Measurements from ENCODE around the gene NPAT. TPM values are rescaled to one million over a fixed set of nuclear protein-coding genes. Genes with fewer than 3 reads are reported as not detected.

NPAT gene
- total and polyA plus RNA-seq, 10 of the 15 experiments (the other 5 are each of a cell fraction or from before 2014, with no cell fraction given), result 7.5 to 32.8 (median 20.1) TPM

- no peak overlapping the region for H3K4me2 ChIP-seq (ENCODE audit: control insufficient read depth, insufficient read depth)
- CTCF ChIA-PET, result no interaction called here
- no TSS peak for BruUV-seq (replicated peaks)
- ATAC-seq, result peak; percentile 15; the same call in 1 of the 3 replicates
- no peak overlapping the region for H2AFZ ChIP-seq (ENCODE audit: control insufficient read depth, low read depth, low read length)
- in situ Hi-C loops (cut with MboI) (no loop called here), intact Hi-C loops (cut with micrococcal nuclease; ENCODE audit: unreplicated experiment) (no loop called here)
- H3K27me3 ChIP-seq (replicated peaks in 1 of 2; ENCODE audit: control insufficient read depth in 2 of 2, insufficient read depth in 2 of 2, low read length in 1 of 2), result no peaks in the 10 kb centered on the region
- H4K20me1 ChIP-seq (ENCODE audit: control insufficient read depth, insufficient read depth), result no peaks in the 10 kb centered on the region
- no peaks in the 10 kb centered on the region for H3K4me1 ChIP-seq (ENCODE audit: control insufficient read depth, insufficient read depth, low read length)
- POLR2A ChIA-PET, result no interaction called here
- no peak overlapping the region for H3K27ac ChIP-seq (ENCODE audit: control insufficient read depth, insufficient read depth)
- no peak overlapping the region for H3K4me3 ChIP-seq
- H3K79me2 ChIP-seq (ENCODE audit: control insufficient read depth, insufficient read depth, low read length), result no peaks in the 10 kb centered on the region
- no peak for FAIRE-seq
- H3K36me3 ChIP-seq (ENCODE audit: control insufficient read depth in 2 of 2, insufficient read depth in 2 of 2, low read length in 1 of 2), result no peaks in the 10 kb centered on the region; a peak in 1 of 4 replicates
- no peaks in the 10 kb centered on the region for H3K9me3 ChIP-seq (replicated peaks; ENCODE audit: control insufficient read depth, insufficient read depth, low read length)
- RAD21 ChIA-PET (ENCODE audit: unreplicated experiment), result no interaction called here
- 40% methylated on average over 5 of the region's 5 CpGs for WGBS (ENCODE audit: insufficient coverage, insufficient replicate concordance, low lambda C conversion rate, missing lambda C conversion rate)
- no peak for DNase-seq (ENCODE audit: low read depth, low spot score)
- 0 out of 2 replicates have a peak, but pooled peaks have one; percentile 5 for TF ChIP-seq PAX5 (IDR thresholded peaks at IDR 0.05; ENCODE audit: borderline replicate concordance, low read depth, low read length)
- TF ChIP-seq ZBED1 (IDR thresholded peaks at IDR 0.05; ENCODE audit: borderline replicate concordance), result no peak
- no peak overlapping the region for H3K9ac ChIP-seq (ENCODE audit: control insufficient read depth, insufficient read depth, low read length)
- SMC1A ChIA-PET (ENCODE audit: uncharacterized antibody, unreplicated experiment), result no interaction called here
These were observed 106.8 kb downstream of the NPAT start for GRCh38 chr11:108115500-108116140.

DNA sequence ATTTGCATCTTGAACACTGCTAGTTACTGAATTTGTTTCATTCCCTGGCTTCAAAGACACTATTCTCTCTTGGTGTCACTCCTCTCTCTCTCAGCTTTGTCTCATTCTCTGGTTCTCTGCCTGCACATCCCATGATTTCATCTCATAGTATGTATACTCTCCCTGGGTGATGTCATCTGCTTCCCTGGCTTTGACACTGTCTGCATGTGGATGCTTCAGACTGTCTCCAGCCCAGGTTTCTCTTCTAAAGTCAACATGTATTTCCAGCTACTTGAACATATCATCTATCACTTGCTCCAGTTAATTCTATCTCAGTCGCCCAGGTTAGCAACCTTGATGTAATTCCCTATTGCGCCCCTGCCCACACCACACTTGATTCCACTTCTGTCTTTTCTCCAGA lies 110.4 kb downstream of the NPAT start:
- BruUV-seq (replicated peaks), result no TSS peak
- no peak for TF ChIP-seq SMARCA5 (IDR thresholded peaks at IDR 0.05)
- TF ChIP-seq, protein P1, sequence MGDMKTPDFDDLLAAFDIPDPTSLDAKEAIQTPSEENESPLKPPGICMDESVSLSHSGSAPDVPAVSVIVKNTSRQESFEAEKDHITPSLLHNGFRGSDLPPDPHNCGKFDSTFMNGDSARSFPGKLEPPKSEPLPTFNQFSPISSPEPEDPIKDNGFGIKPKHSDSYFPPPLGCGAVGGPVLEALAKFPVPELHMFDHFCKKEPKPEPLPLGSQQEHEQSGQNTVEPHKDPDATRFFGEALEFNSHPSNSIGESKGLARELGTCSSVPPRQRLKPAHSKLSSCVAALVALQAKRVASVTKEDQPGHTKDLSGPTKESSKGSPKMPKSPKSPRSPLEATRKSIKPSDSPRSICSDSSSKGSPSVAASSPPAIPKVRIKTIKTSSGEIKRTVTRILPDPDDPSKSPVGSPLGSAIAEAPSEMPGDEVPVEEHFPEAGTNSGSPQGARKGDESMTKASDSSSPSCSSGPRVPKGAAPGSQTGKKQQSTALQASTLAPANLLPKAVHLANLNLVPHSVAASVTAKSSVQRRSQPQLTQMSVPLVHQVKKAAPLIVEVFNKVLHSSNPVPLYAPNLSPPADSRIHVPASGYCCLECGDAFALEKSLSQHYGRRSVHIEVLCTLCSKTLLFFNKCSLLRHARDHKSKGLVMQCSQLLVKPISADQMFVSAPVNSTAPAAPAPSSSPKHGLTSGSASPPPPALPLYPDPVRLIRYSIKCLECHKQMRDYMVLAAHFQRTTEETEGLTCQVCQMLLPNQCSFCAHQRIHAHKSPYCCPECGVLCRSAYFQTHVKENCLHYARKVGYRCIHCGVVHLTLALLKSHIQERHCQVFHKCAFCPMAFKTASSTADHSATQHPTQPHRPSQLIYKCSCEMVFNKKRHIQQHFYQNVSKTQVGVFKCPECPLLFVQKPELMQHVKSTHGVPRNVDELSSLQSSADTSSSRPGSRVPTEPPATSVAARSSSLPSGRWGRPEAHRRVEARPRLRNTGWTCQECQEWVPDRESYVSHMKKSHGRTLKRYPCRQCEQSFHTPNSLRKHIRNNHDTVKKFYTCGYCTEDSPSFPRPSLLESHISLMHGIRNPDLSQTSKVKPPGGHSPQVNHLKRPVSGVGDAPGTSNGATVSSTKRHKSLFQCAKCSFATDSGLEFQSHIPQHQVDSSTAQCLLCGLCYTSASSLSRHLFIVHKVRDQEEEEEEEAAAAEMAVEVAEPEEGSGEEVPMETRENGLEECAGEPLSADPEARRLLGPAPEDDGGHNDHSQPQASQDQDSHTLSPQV (IDR thresholded peaks at IDR 0.05), result no peak
- no peak for TF ChIP-seq USF1 (IDR thresholded peaks at IDR 0.05; ENCODE audit: borderline replicate concordance, extremely low read length, insufficient read depth, low read depth, low read length)
- TF ChIP-seq RAD21 (IDR thresholded peaks at IDR 0.05; ENCODE audit: insufficient read depth, low read depth, low read length), result no peak
- TF ChIP-seq NR2C1 (IDR thresholded peaks at IDR 0.05), result no peak
- no peak for TF ChIP-seq GABPA (IDR thresholded peaks at IDR 0.05; ENCODE audit: low read depth)
- TF ChIP-seq, protein P2, sequence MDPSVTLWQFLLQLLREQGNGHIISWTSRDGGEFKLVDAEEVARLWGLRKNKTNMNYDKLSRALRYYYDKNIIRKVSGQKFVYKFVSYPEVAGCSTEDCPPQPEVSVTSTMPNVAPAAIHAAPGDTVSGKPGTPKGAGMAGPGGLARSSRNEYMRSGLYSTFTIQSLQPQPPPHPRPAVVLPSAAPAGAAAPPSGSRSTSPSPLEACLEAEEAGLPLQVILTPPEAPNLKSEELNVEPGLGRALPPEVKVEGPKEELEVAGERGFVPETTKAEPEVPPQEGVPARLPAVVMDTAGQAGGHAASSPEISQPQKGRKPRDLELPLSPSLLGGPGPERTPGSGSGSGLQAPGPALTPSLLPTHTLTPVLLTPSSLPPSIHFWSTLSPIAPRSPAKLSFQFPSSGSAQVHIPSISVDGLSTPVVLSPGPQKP (IDR thresholded peaks at IDR 0.05; ENCODE audit: low read depth, low read length), result no peak
- TF ChIP-seq ZNF274 (IDR thresholded peaks at IDR 0.05; ENCODE audit: insufficient read depth, insufficient read length), result no peak
- TF ChIP-seq NFXL1 (IDR thresholded peaks at IDR 0.05; ENCODE audit: borderline replicate concordance), result no peak

More for the DNA sequence above, 110.4 kb downstream of the NPAT start:
- no peaks in the 10 kb centered on the region for H3K27me3 ChIP-seq (replicated peaks in 1 of 2; ENCODE audit: control insufficient read depth in 2 of 2, insufficient read depth in 2 of 2, low read length in 1 of 2)
- ATAC-seq (no peak), DNase-seq (ENCODE audit: low read depth, low spot score) (no peak), FAIRE-seq (no peak)
- RAD21 ChIA-PET (ENCODE audit: unreplicated experiment), result no interaction called here
- WGBS (ENCODE audit: insufficient coverage, insufficient replicate concordance, low lambda C conversion rate, missing lambda C conversion rate), result 91% methylated on average over 2 of the region's 2 CpGs
- H3K79me2 ChIP-seq (ENCODE audit: control insufficient read depth, insufficient read depth, low read length), result no peaks in the 10 kb centered on the region
- H3K4me2 ChIP-seq (ENCODE audit: control insufficient read depth, insufficient read depth), result no peak overlapping the region
- CTCF ChIA-PET, result interaction anchor here (0.5 to 1.8 kb wide), 3 partner anchors 9 to 542 kb away, joined by 3 to 4 read pairs (median 3); no protein-coding TSS in a partner anchor
- H3K4me1 ChIP-seq (ENCODE audit: control insufficient read depth, insufficient read depth, low read length), result no peaks in the 10 kb centered on the region
- in situ Hi-C loops (cut with MboI) (no loop called here), intact Hi-C loops (cut with micrococcal nuclease; ENCODE audit: unreplicated experiment) (no loop called here)
- no peaks in the 10 kb centered on the region; a peak in 1 of 4 replicates for H3K36me3 ChIP-seq (ENCODE audit: control insufficient read depth in 2 of 2, insufficient read depth in 2 of 2, low read length in 1 of 2)
- no peak overlapping the region for H3K9ac ChIP-seq (ENCODE audit: control insufficient read depth, insufficient read depth, low read length)
- POLR2A ChIA-PET, result interaction anchor here (0.5 to 1.4 kb wide), 3 partner anchors 15 to 520 kb away, joined by 3 to 5 read pairs (median 3); no protein-coding TSS in a partner anchor
- no peak overlapping the region for H3K27ac ChIP-seq (ENCODE audit: control insufficient read depth, insufficient read depth)
- H3K9me3 ChIP-seq (replicated peaks; ENCODE audit: control insufficient read depth, insufficient read depth, low read length), result no peaks in the 10 kb centered on the region
- SMC1A ChIA-PET (ENCODE audit: uncharacterized antibody, unreplicated experiment), result interaction anchor here (1.0 to 2.0 kb wide), 2 partner anchors 529 to 538 kb away, joined by 3 to 5 read pairs; no protein-coding TSS in a partner anchor
- no peaks in the 10 kb centered on the region for H4K20me1 ChIP-seq (ENCODE audit: control insufficient read depth, insufficient read depth)
- H3K4me3 ChIP-seq, result no peak overlapping the region
- H2AFZ ChIP-seq (ENCODE audit: control insufficient read depth, low read depth, low read length), result no peak overlapping the region
